ENCODE measurements around the gene GMIP.

DNA sequence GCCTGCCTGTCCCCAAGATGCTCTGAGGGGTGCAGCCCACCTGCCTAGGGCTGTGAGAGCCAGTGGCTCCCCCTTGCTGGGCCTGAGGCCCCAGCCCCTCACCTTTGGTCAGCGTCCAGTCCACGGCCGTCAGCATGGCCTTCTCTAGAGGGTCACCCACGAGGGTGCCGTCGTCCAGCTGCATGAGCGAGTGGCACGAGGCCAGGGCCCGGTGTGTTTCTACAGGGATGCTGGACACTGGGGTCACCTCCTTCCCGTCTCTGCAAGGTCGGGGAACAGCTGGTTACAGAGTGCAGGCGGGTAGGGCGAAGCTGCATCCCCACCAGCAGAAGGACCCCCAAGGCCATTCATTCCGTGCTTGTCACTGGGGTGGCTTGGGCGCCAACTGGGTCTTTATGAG lies 11.0 kb upstream of the GMIP start:
- TF ChIP-seq ZNF274 (IDR thresholded peaks at IDR 0.05; ENCODE audit: low read depth, low read length), result no peak
- TF ChIP-seq YY1 (IDR thresholded peaks at IDR 0.05; ENCODE audit: insufficient read depth, insufficient read length), result no peak

Measured in NT2/D1 (cell line).